G401.6 (cell line): ENCODE data around the gene AATK.
A peak's percentile ranks its signal among the peaks of the same experiment; 100 is the strongest.

Source experiments
- FAIRE-seq: peaks from 2 replicates; lab custom pipeline; 2012; peaks lifted over from hg19 to GRCh38; lab: Jason Lieb, UNC

Gene AATK

DNA sequence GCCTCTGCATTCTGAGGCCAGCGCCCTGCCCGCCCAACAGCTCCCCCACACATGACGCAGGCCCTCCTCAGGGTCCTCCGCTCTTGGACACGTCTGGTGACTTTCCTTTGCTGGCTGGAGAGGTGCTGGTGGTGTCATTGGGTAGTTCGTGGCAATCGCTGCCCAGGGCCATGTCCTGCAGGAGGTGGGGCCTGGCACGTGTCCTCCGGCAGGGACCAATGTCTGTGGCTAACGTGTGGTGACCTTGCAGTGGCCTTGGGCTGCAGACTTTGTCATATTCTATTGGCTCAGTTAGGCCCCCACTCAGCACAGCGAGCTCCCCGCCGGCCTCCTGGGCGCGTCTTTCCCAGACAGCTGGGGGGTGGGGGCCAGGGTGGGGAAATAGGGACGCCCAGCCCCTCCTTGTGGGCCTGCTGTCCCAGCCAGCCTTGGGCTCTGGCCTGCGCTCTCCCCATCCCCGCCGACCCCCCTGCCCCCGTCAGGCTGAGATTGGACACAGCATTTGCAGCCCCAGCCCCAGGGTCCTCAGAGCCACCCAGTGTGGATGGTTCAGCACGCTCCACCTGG lies 52.8 kb downstream of the AATK start:
- FAIRE-seq = no peak

DNA sequence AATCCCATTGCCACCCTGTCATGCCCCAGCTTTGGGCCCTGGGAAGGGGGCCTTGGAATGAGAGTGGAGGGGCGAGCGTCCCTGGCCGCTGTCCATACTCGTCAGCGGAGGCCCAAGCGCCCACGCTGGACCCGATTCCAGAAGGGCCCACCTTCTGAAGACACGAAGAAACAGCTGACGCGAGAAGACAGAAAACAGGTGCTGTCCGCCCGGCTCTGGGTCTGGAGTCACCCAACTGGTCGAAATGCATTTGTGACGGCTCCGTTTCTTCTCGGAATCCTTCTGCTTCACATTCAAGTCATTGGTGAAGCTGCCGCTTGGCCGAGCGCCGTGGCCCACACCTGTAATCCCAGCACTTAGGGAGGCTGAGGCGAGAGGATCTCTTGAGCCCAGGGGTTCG lies 53.6 kb downstream of the AATK start:
- FAIRE-seq = no peak

DNA sequence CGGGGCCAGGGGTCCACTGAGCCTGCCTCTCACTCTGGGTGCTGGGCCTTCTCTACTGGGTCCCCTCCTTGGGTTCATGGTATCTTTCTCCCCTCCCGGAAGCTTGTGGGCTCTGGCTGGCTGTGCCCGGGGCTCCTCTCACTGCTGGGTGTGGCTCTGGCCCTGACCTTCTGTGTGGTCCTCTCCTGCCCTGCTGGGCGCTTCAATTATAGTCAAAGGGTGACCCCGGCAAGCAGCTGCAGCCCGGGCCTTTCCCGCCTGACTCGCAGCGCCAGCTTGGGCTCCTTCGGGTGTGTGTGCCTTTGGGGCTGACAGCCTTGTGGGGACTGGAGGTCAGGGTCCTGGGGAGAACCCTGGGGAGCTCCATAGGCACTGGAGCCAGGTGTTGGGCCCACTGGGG lies 55.0 kb downstream of the AATK start:
- no peak for FAIRE-seq

DNA sequence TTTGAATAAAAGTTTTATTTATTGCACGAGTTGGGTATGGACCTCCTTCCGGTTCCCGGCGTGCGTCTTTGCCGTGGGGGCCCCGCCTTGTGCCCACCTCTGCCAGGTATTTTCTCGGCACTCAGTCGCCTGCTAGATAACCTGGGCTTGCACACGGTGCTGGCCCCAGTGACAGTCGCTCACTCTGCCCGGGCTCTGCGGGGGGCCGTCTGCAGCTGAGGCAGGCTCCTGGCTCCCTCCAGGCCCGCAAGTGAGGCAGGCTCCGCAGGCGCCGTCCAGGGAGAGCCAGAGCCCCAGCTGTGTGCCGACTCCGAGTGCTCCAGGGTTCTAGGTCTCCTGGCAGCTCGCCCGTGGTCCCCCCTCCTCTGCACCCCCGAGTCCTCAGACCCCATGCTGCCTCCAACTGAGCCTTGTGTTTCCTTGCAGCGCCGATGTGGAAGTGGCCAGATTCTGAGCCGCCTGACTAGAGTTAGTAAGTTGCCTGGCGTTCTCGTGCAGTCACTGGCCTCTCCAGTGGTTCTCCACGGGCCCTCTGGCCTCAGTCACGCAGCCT lies 55.5 kb downstream of the AATK start:
- no peak for FAIRE-seq

DNA sequence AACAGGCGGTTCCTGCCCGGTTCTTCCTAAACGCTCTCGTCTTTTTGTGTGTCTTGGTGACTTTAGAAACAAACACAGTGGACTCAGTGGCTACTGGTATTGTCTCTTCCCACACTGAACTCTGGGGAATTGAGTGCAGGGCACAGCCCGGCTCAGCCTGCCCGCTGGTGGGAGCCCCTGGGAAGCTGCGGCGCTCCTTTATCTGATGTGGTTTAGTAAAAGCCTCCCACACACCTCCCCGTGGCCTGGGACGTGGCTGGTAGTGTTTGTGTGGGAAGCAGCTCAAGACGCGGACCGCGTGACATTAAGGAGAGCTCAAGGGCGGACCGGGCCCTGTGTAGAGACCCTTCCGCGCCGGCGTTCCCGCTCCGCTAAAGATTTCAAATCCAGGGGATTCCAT lies 56.1 kb downstream of the AATK start:
- no peak for FAIRE-seq

DNA sequence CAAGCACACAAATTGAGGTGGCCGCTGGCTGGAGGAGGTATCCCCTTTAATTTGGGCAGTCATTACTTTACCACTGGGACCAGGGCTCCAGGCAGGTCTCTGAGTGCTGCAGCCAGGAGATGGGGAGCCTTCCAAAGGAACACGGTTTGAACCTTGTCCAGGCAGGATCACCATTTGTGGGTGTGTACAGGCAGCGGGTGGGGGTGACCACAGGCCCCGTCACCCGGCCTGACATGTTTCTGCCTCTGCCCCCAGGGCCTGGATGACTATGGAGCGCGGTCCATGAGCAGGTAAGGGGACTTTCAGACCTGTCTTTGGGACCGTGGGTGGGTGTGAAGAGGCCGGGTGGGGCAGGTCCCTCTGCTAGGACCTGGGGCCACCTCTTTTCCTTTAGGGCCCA lies 57.8 kb downstream of the AATK start:
- no peak for FAIRE-seq

DNA sequence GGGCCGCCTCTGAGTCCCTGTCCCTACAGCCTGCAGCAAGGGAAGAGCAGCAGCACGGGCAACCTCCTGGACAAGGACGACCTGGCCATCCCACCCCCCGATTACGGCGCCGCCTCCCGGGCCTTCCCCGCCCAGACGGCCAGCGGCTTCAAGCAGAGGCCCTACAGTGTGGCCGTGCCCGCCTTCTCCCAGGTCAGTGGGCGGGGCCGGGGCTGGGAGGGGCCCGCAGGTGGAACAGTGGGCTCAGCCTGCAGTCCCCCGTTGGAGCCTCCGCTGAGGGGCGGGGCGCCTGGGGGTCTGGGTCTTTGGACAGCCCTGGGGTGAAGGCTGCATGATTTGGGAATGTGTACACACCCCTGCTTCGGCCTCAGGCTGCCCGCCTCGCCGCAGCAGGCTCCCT lies 59.3 kb downstream of the AATK start:
- FAIRE-seq = no peak

DNA sequence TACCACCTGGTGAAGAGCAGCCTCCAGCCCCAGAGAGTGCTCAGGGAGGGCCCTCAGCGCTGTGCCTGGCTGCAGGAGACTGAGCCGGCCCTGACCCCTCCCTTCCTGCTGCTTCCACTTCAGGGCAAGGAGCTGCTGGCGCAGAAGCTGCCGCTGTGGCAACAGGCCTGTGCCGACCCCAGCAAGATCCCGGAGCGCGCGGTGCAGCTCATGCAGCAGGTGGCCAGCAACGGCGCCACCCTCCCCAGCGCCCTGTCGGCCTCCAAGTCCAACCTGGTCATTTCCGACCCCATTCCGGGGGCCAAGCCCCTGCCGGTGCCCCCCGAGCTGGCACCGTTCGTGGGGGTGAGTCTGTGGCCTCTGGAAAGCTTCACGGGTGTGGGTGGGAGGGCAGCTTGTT lies 62.6 kb downstream of the AATK start:
- FAIRE-seq = no peak

DNA sequence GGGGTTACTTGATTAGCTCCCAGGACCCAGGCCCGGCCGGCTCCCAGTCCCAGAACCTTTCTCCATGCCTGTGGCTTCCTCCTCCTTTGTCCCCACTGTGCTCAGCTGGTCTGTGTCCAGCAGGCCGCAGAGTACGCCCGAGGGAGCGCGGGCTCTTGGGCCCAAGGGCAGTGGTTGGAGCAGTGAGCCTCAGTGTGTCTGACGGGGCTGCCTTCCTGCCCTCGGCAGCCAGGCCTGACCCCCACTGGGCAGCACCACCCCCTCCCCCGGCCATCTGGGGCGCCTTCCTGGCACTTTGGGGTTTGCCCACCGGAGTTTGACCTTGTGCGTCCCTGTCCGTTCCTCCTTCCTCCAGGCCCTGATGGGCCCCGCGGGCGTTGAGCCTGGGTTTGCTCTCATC lies 63.2 kb downstream of the AATK start:
- no peak for FAIRE-seq

DNA sequence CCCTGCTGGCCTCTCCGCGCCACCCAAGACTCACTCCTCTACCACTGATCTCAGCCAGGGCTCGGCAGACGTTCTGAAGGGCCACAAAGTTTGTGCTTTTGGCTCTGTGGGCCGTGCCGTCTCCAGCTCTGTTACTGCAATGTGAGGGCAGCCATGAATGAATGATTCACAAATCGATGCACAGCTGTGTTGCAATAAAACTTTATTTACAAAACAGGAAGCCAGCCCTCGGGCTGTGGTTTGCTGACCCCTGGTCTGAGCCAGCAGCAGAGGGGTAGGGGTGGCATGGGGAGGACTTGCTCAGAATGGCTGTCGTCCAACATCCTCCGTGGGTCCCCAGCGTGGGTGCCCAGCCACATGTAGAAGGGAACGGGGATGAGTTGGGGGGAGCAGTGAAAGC lies 63.7 kb downstream of the AATK start:
- no peak for FAIRE-seq

DNA sequence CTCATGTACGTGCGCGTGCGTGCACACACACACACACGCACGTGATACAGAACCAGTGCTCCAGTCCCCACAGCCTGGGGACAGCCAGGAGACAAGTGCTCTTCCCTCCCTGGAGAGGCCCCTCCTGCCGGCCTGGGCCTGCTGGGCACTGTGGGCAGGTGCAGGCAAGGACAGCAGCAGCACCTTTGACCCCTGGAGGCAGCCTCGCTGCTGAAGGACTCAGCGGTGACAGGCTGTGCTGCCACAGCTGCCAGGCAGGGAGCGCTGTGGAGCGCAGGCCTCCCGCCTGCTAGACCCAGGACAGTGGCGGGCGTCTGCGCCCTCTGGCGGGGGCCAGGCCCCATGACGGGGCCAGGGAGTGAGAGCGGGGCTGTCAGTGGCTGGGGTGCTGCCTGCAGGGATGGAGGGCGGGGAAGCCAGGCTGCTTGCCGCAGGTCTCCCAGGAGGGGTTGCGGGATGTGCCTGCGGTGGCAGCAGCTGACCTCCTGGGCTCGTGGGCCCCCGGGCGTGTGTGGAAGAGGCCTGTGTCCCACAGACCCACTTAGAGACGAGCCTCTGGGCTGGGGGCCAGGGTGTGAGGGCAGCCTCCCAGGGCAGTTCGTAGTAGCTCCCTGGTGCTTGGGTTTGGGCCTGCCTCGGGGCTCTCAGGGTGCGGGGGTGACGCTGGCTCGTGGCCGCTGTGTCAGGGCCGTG lies 64.3 kb downstream of the AATK start:
- no peak for FAIRE-seq

DNA sequence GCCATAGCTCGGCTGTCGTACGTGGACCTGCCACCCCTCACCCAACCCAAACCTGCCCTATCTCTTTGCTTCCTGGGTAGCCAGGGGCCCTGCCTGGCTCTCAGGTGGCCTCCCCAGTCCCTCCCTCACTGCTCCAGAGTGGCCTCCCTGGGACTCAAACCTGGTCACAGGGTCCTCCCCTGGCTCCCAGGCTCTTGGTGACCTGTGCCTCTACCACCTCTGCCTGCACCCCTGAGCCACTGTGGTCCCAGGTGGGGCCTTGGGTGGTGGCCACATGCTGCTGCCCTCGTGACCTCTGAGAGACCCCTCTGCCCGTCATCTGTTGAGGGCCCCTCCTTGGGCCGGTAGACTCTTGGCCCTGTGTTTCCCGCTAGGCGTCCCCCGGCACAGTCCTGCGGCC lies 65.4 kb downstream of the AATK start:
- no peak for FAIRE-seq

DNA sequence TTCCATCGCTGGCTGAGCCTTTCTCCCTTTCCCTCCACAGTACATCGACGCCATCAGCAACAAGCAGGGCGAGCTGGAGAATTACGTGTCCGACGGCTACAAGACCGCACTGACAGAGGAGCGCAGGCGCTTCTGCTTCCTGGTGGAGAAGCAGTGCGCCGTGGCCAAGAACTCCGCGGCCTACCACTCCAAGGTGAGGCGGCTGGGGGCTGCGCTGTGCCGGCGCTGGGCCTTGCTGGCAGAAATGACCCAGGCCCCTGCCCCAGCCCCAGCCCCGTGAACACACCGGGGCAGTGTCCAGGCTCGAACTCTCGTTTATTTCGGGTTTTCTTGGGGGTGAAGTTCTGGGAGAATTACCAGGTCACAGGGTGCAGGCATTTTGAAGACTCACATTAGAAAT lies 66.1 kb downstream of the AATK start:
- FAIRE-seq = no peak

DNA sequence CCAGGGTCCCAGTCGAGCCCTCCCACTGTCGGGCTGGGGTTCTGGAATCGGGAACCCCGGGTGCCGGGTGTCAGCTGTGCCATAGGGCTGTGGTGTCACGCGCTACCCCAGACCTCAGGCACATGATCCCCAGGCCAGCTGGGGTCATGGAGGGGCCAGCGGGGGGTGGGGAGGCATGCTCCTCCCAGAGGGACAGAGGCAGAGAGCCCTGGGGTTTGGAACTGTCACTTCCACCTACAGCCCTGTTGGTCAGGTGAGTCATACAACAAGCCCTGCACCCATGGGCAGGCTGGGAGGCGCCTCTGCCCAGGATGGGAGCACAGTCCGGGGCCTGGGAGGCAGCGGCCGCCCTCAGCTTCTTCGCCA lies 68.1 kb downstream of the AATK start:
- no peak for FAIRE-seq

DNA sequence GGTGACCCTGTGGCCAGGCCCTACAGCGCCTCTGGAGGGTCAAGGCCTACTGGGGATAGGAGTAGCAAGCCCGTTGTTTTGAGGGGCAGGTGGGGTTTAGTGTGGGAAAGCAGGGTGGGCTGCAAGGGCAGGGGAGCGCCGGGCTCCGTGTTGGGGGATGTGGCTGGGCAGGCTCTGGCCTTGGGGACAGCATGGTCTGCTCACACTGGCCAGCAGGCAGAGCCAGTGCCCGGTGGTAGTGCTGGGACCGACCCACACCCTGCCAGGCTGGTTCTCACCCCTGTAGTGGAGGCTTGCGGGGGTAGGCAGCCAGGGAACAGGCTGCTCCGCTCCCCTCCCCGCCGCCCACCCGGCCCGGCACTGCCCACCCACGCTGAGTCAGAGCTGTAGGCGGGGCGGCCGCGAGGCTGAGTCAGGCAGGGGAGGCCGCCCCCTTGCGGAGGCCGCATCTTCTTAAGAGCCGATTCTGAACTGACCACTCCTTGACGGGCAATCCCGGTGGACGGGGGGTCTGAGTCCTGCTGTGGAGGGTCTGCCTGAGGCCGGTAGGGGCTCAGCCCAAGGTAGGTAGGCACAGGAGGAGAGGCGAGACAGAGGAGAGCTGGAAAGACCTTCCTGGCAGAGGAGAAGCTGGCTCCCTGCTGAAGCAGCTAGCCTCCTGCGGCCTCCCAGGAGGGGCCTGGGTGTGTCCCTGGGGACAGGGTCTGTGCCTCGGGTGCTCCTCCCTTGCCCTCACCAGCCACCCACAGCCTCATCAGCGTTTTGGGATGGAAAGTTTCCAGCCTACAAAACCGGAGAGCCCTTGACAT lies 68.7 kb downstream of the AATK start:
- no peak for FAIRE-seq

DNA sequence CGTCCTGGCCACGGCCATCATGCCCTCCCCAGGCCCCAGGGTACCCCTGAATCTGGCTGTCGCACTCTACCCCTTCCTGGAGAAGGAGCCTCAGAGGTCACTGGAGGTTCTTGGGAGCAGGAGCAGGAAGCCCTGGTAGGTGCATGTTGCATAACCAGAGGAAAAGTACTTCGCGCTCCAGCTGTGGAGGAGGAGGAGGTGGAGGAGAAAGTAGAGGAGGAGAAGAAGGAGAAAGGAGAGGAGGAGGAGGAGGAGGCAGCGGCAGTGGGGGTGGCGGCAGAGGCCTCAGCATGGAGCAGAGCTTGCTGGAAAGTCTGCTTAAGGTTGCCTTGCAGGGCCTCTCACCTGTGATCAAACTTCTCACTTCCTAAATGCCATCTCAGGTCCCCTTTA lies 69.3 kb downstream of the AATK start:
- FAIRE-seq = no peak

DNA sequence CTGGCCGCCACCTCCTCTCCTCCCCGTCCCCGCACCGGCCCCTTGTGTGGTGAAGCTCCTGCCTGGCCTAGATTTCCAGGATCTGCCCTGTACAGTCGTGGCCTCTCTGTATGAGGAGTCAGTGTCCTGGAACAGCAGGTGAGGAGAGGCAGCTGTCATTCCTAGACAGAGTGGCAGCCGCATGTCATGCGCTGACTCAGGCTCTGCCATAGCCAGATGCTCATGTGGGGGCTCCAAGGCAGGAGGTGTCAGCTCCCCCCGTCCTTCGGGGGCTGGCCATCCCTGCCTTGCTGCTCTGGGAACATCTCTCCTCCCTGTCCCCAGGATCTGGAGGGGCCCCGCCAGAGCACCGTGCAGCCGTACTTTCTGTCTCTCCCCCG lies 70.6 kb downstream of the AATK start:
- FAIRE-seq = no peak

DNA sequence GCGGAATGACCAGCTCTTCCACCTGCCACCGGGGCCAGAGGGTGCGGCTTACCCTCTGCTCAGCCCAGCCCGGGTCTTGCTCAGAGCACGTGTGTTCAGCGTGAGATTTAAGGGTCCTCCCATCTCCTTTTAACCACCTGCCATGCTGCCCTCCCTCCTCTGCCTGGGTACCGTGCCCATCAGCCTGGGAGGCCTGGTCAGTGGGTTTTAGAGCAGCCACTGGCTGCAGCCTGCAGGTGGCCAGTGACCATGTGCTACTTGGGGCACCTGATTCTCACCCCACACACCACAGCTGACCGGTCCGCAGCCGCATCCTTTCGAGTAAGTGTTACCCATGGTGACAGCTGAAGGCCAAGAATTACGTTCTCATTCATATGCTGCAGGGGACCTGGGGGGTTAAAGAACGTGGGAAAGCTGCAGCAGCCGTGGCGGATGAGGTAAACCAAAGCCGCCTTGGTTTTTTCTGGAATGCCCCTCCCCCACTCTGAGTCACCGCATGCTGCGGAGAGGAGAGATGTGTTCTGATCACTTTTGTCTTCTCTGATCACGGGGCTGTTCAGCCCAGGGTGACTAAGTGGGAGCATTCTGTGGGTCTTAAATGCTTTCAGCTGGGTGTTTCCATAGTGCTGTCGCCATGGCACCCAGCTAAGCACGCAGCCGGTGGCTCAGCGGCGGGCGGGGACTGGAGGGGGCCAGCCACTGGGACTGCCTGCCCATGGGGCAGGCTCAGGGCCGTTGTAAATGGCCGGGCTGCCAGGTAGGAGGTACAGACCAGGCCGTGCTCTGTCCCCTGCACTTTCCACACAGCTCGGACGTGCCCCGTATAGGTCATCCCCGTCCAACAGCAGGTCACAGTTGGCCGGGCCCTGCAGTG lies 71.3 kb downstream of the AATK start:
- FAIRE-seq = peak; percentile 90

DNA sequence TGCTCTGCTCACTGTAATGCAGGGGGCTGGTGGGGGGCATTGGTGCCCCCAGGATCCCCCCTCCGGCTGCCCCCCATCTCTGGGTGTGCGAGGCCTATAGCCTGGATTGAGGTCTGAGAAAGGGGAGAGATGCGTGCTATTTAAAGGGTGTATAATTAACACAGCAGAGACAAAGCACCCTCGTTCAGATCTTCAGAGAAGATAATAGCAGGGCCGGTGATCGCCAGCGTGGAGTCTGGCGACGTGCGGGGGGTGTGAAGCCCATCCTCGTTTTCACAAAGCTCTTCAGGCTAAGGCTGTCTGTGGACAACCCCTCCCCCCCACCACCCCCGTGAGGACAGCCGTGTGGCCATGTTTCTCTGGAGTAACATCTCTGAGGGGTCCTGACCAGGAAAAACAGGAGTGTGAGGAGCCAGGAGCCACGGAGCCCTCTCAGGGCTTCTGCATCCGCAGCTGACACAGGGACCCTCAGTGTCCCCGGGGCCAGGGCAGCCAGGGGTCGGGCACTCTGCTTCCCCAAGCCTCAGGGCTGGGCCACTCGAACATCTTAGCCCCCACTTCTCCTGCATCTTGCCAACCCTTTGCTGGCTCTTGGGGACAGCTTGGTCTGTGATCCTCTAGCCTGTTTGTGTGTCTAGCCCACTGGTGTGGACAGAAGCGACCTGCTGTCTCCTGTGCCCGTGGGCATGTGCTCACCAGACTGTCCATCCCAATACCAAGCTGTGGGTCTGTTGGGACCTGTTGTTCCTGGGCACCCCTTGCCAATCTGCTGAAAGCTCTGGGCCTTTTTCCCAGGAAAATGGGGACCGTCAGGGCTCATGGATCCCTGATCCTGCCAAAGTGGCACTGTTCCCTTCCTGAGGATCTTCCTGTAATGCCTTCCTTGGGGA lies 72.2 kb downstream of the AATK start:
- FAIRE-seq = no peak

DNA sequence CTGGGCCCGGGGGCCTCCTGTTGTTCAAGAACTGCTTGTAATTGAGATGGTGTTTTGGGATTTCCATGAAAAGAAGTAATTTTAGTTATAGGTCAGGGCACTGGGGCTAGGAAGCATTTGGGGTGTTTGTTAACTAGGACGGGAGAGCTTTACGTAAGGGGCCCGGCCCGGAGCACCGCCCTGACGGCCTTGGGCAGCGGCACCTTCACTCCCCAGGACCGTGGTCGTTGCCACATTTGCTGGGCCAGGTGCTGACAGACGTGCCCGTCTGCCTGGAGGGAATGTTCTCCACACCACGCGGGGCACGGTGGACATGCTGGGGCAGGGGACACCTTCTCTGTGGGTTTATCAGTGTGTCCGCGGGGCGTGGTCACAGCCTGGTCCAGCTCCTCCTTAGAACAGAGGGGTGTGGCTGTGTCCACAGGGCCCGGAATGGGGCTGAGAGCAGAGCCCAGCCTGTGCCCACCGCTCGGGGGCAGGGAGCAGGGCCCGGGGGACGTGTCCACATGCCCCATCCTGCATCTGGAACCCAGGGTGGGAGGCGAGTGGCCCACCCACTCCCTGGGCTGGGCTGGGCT lies 73.4 kb downstream of the AATK start:
- FAIRE-seq = no peak
